OCI-LY1 (cell line): ENCODE data around the gene LAIR2.

Experiments
- EZH2 ChIP-seq: fragments of 200-600 bp; sonication (generic), shearing (Covaris generic); IDR thresholded peaks from 2 replicates; pipeline ENCODE4 v1.8.0; 2017; ENCODE audit warnings: borderline replicate concordance, mixed run types, mild to moderate bottlenecking, antibody characterized with exemption, low read length, moderate library complexity, mixed read lengths
- TF ChIP-seq, protein P1 (sequence below): fragments of 200-600 bp; sonication (generic), shearing (Covaris generic); IDR thresholded peaks from 2 replicates; pipeline ENCODE4 v1.5.1; 2017; ENCODE audit warnings: mild to moderate bottlenecking, antibody characterized with exemption, low read length, moderate library complexity, mixed read lengths

DNA sequence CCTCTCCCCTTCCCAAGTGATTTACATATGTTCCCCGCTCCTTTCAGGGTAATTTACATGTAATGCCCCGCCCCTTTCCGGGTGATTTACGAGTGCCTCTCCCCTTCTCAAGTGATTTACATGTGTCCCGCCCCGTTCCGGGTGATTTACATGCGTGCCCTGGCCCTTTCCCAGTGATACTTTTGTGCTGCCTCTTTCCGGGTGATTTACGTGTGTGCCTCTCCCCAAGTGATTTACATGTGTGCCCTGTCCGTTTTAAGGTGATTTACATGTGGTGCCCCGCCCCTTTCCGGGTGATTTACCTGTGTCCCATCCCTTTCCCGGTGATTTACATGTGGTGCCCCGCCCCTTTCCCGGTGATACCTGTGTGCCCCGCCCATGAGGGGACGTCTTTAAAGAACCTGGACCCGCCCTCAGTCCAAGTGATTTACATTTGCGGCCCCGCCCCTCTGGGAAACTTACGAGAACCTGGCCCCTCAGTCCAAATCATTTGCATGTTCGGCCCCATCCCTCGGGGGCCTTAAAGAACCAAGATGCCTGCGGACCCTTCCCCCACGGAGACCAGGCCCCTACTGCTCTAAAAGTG, 38.5 kb upstream of the LAIR2 start:
- TF ChIP-seq, protein P1, sequence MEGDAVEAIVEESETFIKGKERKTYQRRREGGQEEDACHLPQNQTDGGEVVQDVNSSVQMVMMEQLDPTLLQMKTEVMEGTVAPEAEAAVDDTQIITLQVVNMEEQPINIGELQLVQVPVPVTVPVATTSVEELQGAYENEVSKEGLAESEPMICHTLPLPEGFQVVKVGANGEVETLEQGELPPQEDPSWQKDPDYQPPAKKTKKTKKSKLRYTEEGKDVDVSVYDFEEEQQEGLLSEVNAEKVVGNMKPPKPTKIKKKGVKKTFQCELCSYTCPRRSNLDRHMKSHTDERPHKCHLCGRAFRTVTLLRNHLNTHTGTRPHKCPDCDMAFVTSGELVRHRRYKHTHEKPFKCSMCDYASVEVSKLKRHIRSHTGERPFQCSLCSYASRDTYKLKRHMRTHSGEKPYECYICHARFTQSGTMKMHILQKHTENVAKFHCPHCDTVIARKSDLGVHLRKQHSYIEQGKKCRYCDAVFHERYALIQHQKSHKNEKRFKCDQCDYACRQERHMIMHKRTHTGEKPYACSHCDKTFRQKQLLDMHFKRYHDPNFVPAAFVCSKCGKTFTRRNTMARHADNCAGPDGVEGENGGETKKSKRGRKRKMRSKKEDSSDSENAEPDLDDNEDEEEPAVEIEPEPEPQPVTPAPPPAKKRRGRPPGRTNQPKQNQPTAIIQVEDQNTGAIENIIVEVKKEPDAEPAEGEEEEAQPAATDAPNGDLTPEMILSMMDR, result no peak
- no peak for TF ChIP-seq EZH2
